GM12872 (cell line): Measurements from ENCODE around the gene PHF14.

Experiments
- CTCF ChIP-seq: IDR thresholded peaks from 3 replicates; pipeline ENCODE4 v1.5.1; 2011; ENCODE audit warnings: low read depth, mild to moderate bottlenecking, low read length, moderate library complexity; ENCODE audit not compliant: insufficient read depth

PHF14 gene

GRCh38 chr7:11175371-11175770 is 201.7 kb downstream of the PHF14 start:
- no peak for TF ChIP-seq CTCF

DNA sequence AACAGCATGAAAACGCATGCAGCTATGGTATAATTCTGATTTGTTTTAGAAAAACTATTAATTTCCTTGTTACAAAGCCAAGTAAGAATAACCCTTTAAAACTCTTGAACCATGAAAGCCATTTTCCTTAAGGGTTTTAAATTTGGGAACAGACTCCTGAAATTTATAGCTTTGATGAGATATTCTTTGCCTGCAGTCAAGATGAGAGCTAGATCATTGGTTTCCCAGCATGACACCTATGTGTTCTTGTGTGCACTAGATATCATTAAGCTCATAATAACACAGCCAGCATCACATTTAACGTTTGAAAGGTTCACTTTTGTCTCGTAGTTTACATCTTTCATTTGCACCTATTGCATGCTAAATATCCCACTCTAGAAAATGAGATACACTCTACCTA is 202.2 kb downstream of the PHF14 start:
- TF ChIP-seq CTCF, result no peak

GRCh38 chr7:11176985-11177555 is 203.4 kb downstream of the PHF14 start:
- TF ChIP-seq CTCF, result no peak

DNA sequence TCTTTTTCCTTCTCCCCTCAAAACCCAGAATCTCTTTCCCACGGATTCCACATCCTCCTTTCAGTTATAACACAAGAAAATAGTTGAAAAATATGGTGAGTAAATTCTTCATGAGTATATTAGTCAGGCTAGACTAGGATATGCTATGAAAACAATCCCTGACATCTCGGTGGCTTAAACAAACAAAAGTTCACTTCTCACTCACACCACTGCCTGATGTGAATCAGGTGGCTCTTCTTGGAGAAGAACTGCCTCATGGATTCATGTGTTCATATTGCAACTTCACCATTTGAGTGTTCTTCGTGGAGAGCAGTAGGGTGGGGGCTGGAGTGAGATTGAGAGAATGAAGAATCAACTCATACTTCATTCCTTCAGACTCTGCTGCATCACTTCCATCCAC is 204.1 kb downstream of the PHF14 start:
- no peak for TF ChIP-seq CTCF

DNA sequence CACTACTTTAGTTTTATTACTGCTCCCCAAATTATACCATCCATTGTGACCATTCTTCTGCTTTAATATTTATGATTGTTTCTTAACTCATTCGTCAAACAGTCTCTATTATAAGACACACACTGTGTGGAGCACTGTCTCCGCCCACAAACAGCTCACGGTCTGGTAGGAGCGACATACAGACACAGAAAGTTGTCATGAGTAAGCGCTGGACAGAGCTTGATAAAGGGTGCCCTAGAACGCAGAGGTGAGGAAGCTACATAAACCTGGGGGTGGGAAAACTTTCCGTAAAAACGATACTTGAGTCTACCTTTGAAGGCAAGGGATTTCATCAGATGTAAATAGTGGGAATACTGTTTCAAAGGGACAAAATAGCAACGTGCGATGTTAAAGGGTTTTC is 207.9 kb downstream of the PHF14 start:
- TF ChIP-seq CTCF, result no peak

DNA sequence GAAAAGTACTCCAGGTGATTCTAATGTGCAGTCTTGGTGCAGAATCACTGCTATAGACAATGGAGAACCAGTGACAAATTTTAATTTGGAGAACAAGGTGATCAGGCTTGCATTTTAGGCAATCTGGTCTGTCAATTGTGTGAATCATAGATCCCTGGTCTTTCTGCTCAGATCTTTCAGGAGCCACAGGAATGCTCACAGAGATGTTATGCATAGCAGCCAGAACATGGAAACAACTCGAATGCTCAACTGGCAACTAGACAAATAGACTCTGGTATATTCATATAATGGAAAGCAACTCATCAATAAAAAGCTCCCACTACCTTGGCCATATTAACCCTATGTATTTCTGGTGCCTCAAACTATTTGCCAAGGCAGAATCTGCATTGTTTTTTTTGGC is 209.1 kb downstream of the PHF14 start:
- no peak for TF ChIP-seq CTCF

GRCh38 chr7:11185179-11185815 is 211.6 kb downstream of the PHF14 start:
- TF ChIP-seq CTCF, result no peak
